Renal cortex interstitium (tissue), 11 donors: ENCODE measurements around the gene RAB36. TPM values are rescaled to one million over a fixed set of nuclear protein-coding genes. Genes with fewer than 3 reads are reported as not detected.

Experiments used
- DNase-seq, 11 donors: peaks; one replicate each; pipeline ENCODE4 v3.0.0-alpha.2; 2013; ENCODE audit warnings: low read depth in 9 of 11, low spot score in 4 of 11; ENCODE audit errors: extremely low read depth in 1 of 11
- polyA plus RNA-seq, 3 donors: library from polyadenylated mRNA; unstranded; fragments of 120-200 nt; gene quantifications; one replicate each; pipeline ENCODE4 v1.2.1, GENCODE V29; 2013; ENCODE audit not compliant: insufficient read length in 3 of 3

Gene RAB36
- polyA plus RNA-seq, 3 donors = 15.0 to 20.9 (median 16.5) TPM

DNA sequence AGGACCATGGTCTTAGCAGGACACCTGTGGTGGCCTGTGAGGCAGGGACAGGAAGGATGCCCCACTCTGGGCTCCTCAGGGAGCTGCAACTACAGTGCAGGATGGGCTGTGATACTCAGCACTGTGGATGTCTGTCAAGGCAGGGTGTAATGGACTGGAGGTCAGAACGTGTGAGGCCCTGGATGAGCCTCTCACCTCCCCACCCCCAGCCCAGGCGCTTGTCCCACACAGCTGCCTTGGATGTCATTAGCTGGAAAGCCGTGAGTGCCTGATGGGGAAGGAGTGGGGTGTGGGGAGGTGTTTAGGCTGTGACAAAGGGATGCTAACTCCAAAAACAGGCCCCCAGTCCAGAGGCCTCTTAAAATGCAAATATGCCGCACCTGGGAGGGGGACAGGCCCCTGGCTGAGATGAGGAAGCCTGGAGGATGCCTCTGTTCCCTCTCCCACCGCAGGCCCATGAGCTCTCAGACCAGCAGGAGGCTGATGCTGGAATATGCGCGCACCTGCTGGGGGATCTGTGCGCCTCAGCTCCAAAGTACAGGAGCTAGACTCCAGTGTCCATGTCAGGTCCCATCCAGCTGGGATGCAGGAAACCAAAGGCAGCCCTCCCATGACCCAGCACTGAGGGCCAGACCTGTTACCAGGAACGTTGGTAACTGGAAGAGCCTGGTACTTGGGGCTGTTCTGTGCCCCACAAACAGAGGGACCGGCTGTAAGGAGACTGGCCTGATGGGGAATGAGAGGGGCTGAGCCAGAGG lies 28.6 kb upstream of the RAB36 start:
- DNase-seq = no peak

DNA sequence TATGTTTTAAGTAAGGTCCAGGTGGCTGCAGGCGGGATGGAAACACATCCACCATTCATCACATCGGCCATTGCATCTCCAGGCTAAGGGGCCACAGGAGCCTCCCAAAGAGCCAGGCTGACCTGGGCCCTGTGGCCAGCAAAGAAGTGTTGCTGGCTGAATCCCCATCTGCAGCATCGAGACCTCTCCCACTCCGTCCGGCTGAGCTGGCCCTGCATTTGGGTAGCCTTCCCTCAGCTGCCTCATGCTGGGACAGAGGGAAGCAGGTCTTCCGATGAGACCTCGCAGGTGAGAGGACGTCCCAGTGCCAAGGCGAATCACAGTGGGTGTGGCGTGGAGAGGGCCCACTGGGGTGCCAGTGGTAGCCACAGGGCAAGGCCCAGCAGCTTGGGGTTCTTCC lies 28.0 kb upstream of the RAB36 start:
- no peak for DNase-seq

DNA sequence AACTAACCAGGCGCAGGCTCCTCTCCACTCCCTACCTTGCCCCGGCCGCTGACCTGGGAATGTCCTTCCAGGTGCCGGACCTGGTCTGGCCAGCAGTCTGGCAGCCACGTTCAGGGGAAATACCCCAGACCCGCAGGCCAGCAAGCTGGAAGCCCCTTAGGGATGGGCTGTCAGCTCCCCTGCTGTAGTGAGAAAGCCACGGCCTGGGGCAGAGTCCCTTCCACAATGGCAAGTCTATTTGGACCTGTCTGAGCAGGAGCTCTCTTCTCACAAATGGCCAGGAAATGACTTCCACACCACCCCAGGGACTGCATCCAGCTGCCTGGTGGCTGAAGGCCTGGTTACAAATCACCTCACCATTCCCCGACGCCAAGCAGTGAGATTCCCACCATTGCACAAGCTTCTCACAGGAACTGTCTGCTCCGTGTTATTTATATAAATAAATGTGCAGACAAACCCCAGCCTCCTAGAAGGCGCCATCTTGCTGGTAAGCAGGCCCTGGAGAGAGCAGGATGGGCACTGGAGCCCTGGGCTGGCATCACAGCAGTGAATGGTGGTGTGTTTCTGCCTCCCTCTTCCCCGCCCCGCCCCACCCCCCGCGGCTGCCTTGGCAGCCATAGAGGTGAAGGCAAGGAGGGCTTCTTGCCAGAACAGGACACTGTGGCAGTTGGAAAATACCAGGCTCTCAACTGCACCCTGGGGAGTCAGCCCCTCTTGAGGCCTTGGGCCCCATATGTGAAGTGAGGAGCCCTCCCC lies 27.2 kb upstream of the RAB36 start:
- no peak for DNase-seq

DNA sequence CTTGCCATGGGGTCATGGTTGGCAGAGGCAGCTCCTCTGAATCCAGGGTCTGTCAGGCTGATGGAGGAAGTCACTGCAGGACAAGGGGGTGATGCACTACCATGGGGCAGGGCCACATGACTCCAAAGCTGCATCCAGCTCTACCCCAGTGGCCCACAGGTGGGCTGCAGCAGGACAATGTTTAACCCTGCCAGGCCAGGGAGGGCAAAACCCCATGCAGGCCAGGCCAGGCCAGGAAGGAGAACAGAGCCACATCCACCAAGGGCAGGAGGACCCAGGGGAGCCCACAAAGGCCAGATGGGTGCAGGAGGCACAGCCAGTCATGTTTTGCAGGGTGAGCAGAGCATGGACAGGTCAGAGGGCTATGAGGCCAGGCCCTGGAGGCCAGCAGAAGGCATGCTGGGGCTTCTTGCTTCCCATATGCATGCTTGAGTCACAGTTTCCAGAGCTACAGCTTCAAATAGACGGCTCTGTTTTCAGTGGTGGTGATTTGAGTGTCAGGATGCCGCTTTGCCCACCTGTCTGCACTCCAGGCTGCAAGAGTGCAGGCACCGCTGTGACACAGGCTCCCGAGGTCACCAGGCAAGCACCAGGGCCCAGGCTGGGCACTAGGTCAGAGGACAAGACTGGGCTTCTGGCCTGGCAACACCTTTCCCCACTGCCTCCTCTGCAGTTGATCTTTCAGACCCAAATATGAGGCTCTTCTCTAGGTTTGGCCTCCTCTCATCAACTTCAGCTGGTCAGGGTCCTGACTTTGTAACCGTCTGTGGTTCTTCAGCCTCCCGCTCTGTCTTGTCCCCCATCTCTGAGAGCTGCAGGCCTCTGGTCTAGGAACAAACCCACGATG lies 26.4 kb upstream of the RAB36 start:
- DNase-seq = no peak

DNA sequence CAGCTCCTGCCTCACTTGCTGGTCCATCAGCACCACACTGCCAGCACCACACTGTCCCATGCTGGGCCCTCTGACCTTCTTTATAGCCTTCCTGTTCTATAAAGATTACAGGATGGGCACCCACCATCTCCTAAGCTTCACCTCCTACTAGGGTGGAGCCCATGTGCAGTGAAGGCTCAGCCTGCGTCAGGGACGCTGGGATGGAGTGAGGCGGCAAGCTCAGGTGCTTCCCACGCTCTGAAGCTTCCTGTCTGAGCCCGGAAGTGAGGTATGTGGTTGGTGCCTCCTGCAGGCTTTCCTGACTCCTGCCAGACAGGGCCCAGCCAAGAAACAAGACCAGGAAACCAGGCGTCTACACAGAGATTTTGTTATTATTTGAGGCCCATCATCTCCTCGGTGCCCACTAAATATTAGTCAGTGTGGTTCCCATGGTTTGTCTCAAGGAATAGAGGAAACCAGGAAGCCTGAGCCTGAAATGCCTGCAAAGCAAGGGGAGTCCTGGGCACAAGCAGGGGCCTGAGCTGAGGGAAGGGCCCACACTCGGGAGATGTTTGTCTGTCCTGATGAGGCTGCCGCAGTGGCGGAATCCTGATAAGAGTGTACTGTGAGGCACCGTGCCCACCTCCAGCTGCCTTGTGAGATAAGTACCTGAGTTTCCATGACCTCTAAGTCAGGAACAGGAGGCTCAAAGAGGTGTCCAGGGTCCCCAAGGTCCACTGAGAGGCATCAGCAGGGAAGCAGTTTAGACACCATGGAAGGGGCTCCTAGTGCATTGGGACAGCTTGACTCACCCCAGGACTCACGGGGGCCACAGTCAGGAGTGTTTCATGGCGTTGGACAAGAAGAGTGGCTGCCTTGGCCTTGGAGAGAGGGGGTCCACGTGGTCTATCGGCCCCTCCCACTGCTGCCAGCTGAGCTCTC lies 25.5 kb upstream of the RAB36 start:
- no peak for DNase-seq

DNA sequence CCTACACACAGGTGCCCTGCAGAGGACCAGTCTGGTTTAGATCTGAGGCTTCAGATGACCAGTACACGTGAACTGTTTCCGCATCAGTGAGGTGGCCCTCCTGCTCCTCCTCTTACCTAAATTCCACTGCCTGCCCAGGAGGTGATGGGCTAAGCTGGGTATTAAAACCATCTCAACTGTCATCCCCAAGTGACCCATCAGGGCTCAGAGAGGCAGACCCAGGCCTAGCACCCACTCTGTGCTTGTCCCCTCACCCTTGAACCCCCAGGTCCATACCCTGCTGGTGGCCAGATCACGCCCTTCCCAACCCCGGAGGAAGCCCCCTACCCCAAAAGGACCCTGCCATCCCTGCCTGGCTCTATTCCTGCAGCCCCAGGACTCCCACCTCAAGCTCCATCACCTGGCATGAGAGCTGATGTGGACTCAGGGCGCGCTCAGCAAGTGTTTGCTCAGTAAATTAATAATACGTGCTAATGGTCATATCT lies 24.8 kb upstream of the RAB36 start:
- DNase-seq = no peak

DNA sequence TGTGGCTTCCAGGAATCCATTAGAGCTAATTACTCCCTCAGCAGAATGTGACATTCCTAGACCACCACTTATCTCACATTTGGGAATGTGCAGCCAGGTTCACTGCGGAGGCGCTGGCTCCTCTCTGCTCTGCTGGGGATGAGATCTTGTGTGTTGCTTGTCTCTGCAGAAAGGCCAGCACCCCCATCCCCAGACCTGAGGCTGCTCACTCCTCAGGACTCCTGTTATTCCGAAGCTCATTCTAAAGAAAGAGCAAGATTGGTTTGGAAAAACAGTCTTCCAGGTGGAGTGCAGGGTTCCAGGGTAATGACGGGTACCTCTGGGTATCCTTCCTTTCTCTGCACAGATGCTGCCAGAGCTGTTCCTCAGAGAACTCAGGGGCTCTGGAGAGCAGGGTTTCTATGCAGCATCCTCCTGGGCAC lies 24.3 kb upstream of the RAB36 start:
- DNase-seq = no peak

DNA sequence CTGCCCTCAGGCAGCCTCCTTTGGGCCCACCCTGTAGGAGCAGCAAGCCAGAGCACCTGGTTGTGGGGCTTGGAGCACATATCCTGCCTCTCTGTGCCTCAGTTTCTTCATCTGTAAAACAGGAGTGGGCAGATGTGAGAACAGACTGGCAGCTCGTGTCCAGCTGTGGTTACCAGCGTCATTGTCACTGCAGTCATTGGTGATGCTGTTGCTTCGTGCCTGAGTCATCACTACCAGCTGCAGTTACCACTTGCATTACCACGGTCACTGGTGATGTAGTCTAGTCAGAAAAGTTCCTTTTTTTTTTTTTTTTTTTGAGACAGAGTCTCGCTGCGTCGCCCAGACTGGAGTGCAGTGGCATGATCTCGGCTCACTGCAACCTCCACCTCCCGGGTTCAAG lies 23.9 kb upstream of the RAB36 start:
- no peak for DNase-seq

DNA sequence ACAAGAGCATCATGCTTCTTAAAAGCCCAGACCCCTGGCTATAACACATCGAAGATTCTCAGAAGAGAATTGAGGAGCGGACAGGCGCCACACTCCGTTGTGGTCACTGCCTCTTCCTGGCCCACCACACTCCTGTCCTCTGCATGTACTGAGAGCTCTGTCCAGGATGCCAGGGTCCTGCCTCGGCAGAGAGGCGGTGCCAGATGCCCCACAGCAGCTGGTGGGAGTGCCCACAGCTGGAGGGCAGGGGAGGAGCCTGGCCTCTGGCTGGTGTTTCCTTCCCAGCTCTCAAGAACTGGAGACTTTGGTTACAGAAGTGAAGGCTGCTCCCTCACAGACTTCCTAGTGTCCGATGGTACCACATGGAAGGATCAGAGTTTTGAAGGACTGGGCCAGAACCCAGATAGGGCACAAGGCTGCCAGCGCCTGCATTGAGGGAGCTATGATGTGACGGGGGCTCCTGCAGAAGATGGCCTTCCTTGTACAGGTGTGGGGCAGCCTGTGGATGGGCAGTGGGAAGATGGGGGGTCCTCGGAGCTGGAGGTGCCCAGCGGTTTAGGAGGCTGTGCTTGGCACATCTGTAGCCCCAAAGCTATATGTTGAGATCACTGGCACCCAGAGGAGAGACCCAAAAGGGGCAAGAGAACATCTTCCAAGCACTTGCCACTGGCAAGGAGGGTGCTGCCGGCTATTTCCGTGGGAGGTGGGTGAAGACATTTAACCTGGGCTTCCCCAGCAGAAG lies 22.9 kb upstream of the RAB36 start:
- no peak for DNase-seq

DNA sequence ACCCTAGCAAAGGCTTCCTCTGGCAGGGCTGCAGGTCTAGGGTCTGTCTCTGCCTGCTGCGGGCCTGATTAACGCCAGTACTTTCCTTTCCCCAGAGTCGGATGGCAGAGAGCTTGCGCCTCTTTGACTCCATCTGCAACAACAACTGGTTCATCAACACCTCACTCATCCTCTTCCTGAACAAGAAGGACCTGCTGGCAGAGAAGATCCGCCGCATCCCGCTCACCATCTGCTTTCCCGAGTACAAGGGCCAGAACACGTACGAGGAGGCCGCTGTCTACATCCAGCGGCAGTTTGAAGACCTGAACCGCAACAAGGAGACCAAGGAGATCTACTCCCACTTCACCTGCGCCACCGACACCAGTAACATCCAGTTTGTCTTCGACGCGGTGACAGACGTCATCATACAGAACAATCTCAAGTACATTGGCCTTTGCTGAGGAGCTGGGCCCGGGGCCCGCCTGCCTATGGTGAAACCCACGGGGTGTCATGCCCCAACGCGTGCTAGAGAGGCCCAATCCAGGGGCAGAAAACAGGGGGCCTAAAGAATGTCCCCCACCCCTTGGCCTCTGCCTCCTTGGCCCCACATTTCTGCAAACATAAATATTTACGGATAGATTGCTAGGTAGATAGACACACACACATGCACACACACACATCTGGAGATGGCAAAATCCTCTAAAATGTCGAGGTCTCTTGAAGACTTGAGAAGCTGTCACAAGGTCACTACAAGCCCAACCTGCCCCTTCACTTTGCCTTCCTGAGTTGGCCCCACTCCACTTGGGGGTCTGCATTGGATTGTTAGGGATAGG lies 22.1 kb upstream of the RAB36 start:
- no peak for DNase-seq

DNA sequence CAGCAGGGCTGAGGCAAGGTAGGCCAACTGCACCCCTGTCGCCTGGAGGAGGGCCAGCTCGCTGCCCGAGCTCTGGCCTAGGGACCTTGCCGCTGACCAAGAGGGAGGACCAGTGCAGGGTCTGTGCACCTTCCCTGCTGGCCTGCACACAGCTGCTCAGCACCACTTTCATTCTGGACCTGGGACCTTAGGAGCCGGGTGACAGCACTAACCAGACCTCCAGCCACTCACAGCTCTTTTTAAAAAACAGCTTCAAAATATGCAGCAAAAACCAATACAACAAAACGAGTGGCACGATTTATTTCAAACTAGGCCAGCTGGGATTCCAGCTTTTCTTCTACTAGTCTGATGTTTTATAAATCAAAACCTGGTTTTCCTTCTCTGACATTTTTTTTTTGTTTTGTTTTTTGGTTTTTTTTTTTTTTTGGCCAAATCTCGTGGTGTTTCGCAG lies 21.4 kb upstream of the RAB36 start:
- no peak for DNase-seq

DNA sequence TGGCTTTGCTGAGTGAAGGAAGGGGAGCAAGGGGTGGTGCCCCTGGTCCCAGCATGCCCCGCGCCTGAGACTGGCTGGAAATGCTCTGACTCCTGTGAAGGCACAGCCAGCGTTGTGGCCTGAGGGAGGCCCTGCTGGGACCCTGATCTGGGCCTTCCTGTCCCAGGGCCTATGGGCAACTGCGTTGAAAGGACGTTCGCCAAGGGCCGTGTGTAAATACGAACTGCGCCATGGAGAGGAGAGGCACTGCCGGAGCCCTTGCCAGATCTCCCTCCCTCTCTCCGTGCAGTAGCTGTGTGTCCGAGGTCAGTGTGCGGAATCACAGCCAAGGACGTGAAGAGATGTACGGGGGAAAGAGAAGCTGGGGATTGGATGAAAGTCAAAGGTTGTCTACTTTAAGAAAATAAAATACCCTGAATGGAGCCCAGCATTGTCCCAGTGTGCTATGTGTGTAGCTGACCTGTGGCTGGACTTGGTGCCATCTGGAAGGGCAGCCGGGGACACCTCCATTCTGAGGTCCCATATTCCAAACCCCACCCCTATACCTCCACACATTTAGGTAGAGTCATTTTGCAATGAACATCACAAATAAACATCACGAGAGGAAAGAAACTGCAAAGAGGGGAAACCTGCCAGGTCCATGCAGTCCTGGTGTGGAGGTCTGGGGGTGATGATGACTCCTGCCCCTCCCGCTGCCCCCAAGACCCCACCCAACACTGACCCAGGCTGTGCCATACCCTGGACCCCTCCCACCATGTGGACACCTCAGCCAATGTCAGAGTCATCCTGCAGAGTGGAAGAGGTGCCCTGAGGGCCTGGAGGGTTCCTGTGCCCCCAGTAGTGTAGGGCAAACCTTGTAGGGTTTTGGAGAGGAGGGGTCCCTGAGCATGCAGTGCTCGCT lies 20.4 kb upstream of the RAB36 start:
- no peak for DNase-seq

DNA sequence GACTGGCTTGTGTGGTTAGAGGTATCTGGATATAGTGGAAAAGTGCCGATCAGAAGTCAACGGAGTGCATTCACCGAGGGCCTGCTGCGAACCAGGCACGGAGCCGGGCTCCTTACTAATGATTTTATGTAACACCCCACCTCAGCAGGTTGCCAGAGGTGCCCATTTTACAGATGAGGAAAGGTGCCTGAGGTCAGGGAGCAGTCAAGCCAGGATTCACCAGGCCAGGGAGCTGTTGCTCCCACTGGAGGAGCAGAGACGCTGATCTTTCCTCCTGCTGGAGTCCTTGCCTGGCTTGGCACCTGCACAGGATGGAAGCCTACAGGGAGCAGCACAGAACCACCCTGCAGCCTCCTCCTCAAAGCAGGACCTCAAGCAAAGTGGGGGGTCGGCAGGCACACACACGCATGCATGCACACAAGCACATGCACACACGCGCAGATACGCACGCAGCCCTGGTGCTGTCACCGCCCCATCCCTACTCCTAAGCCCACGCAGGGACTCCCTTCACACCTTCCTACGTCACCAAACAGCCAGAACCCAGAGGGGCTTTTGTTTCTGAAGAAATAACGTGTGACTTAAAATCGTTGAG lies 19.7 kb upstream of the RAB36 start:
- no peak for DNase-seq

DNA sequence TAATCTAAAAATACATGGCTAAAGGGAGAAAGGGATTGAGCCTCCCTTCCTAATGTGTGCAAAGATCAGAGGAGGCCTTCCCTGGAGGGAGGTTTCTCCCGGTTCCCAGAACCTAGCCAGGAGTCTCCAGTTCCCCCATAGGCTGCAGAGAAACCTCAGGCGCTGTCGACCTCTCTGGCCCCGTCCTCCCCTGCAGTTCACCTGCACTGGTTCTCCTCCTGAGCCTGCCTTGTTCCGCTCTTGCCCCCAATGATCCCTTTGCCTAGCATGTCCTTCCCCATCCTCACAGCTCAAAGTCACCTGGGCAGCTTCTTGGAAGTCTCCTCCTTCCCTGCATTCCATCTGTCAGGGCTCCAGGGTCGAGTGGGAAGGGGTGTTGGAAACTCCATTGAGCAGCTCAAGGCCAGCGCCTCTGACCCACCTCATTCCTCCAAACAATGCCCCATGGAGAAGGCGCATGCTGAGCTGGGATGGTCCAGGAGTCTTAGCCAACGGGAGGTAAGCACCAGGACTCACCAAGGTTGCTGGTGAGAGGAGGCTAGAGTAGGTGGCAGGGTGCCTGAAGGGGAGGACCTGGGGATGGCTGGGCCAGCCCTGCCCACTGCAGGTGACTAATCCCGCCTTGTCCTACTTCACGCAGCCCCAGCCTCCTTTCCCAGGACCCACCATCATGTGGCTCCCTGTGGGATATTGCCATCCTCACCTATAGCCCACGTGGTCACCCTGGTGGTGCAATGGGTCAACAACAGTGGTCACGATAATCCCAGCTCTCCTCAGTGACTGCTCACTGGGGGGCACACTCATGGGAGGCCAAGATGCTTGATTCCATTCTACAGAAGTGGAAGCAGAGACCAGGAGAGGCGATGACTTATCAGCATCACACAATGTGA lies 18.9 kb upstream of the RAB36 start:
- no peak for DNase-seq
